Measurements from ENCODE around the gene CDC42SE2.

GRCh38 chr5:131406076-131406475, 142.2 kb downstream of the CDC42SE2 start:
- TF ChIP-seq CTCF (IDR thresholded peaks at IDR 0.05; ENCODE audit: insufficient read depth, low read depth, low read length): no peak
- TF ChIP-seq EZH2 (IDR thresholded peaks at IDR 0.05; ENCODE audit: insufficient read depth, low read length): no peak
